OCI-LY7 (cell line): ENCODE results near the gene PLCD4.

Experiments
- EZH2phosphoT487 ChIP-seq: fragments of 200-600 bp; sonication (generic); IDR thresholded peaks from 2 replicates; pipeline ENCODE4 v1.6.1; 2018; ENCODE audit warnings: low read depth, borderline replicate concordance, mild to moderate bottlenecking, mixed run types, antibody characterized with exemption, low read length, moderate library complexity, mixed read lengths
- TF ChIP-seq, protein P1 (sequence below): fragments of 200-600 bp; sonication (generic); conservative IDR thresholded peaks from 2 replicates; pipeline ENCODE4 v1.5.1; 2014; ENCODE audit warnings: mild to moderate bottlenecking, antibody characterized with exemption, low read length, moderate library complexity, mixed read lengths

DNA sequence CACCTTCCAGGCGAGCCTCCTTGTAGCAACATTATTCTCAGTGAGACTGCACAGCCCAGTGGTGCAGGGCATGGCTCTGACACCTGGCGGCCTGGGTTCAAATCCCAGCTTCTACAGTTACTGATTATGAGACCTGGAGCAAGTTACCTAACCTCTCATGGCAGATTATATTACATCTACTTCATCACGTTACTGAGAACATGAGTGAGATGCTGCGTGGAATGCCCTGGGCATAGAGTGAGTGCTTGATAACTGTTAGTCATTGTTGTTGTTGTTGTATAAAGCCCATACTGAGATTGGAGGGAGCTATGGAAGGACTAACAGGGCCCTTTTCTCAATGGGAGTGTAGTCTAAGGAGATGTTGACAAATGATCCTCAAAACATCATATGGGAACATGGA lies 18.7 kb downstream of the PLCD4 start:
- TF ChIP-seq, protein P1, sequence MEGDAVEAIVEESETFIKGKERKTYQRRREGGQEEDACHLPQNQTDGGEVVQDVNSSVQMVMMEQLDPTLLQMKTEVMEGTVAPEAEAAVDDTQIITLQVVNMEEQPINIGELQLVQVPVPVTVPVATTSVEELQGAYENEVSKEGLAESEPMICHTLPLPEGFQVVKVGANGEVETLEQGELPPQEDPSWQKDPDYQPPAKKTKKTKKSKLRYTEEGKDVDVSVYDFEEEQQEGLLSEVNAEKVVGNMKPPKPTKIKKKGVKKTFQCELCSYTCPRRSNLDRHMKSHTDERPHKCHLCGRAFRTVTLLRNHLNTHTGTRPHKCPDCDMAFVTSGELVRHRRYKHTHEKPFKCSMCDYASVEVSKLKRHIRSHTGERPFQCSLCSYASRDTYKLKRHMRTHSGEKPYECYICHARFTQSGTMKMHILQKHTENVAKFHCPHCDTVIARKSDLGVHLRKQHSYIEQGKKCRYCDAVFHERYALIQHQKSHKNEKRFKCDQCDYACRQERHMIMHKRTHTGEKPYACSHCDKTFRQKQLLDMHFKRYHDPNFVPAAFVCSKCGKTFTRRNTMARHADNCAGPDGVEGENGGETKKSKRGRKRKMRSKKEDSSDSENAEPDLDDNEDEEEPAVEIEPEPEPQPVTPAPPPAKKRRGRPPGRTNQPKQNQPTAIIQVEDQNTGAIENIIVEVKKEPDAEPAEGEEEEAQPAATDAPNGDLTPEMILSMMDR: no peak
- no peak for TF ChIP-seq EZH2phosphoT487
